Suprapubic skin (tissue), 4 donors: Measurements from ENCODE around the gene ELMO1. TPM values are rescaled to one million over a fixed set of nuclear protein-coding genes. Genes with fewer than 3 reads are reported as not detected.

Experiments used
- DNase-seq, 2 donors: peaks; one replicate each; pipeline ENCODE4 v3.0.0-alpha.2; 2019; ENCODE audit warnings: low spot score in 2 of 2
- H3K27ac ChIP-seq: fragments of 200-600 bp; sonication (generic); one replicate; pipeline ENCODE4 v1.5.1; 2019
- H3K27me3 ChIP-seq: fragments of 200-600 bp; sonication (generic); one replicate; pipeline ENCODE4 v1.5.1; 2019
- H3K36me3 ChIP-seq: fragments of 200-600 bp; sonication (generic); one replicate; pipeline ENCODE4 v1.5.1; 2019
- H3K4me1 ChIP-seq: fragments of 200-600 bp; sonication (generic); one replicate; pipeline ENCODE4 v1.5.1; 2019
- H3K4me3 ChIP-seq: fragments of 200-600 bp; sonication (generic); one replicate; pipeline ENCODE4 v1.5.1; 2019; ENCODE audit warnings: mild to moderate bottlenecking
- H3K9me3 ChIP-seq: fragments of 200-600 bp; sonication (generic); one replicate; pipeline ENCODE4 v1.5.1; 2019
- EP300 ChIP-seq: sonication (generic); formaldehyde crosslinking; IDR thresholded peaks from one replicate; pipeline ENCODE4 v1.6.1; 2017; ENCODE audit warnings: antibody characterized with exemption
- POLR2A ChIP-seq, 2 donors: fragments of 450-650 bp; IDR thresholded peaks; one replicate each; pipeline ENCODE4 v1.6.1; 2017; ENCODE audit warnings: antibody characterized with exemption in 2 of 2, mild to moderate bottlenecking in 2 of 2, moderate library complexity in 2 of 2
- POLR2AphosphoS5 ChIP-seq, 3 donors: sonication (generic); formaldehyde crosslinking; IDR thresholded peaks; one replicate each; pipeline ENCODE4 v1.6.1; 2017; ENCODE audit warnings: antibody characterized with exemption in 3 of 3
- WGBS: methylation state at CpG from one replicate; pipeline ENCODE4 v1.1.5; 2018; 5-methylcytosine and 5-hydroxymethylcytosine counted together
- total RNA-seq, 4 donors: library from RNA; depleted of rRNA; stranded (reverse); fragments of >200 nt; gene quantifications; one replicate each; pipeline ENCODE4 v1.1.0, GENCODE V29; 2016
- TF ChIP-seq, protein P1 (sequence below), 2 donors: fragments of 200-600 bp in 1 of 2; fragments of 450-650 bp in 1 of 2; sonication (generic) in 1 of 2; IDR thresholded peaks; one replicate each; pipeline ENCODE4 v1.5.1; 2016 to 2019; ENCODE audit warnings: antibody characterized with exemption in 2 of 2, mild to moderate bottlenecking in 1 of 2, moderate library complexity in 1 of 2

The ELMO1 gene
- total RNA-seq, 4 donors from 2014 or later, result 9.8 to 49.6 (median 22.2) TPM

DNA sequence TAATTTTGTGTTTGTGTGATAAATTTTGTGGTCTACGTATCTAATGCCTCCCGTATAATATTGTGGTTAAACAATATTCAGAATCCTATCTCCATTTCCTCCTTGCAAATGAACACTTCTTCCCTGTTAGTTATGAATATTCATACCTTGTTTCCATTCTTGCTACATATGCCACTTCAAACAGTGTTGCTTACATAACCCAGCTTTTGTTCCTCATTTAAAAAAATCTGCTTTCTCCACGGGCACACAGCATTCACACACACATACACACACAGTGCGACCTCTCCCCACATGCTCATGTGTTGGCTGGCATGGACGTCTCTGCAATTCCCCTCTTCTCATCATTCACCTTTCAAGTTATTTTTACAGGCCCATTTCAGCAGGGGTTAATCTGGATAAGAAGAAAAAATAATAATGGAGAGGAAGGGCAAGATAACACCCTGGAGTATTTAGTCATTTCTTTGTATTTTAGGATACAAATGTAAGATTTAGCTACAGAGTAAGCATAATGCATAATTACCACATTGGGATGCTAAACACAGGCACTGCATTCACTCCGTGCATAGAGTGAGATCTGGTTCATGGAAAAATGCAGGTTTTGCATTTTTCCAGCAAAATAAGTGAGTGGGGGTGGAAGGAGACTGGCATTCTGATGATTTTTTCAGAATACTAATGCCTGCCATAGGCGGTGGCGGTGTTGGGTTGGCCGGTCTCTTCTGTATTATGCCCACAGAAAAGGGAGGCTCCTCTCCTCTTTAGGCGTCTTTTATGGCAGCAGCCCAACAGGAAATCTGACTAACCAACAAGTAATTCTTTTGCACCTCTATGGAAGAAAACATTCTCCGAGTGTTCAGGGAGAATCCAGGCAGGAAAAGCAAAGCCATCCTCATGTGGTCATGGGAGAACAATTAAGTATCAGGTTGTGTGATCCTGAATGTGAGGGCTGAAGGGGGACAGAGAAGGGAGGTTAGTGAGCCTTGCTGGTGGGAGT, 31.7 kb upstream of the ELMO1 start:
- Histone ChIP-seq H3K9me3 (no peaks in the 10 kb centered on the region), H3K4me1 (peaks cover 2% of the 10 kb centered on the region), H3K27me3 (no peaks in the 10 kb centered on the region), H3K36me3 (no peaks in the 10 kb centered on the region), H3K4me3 (no peak overlapping the region), H3K27ac (no peak overlapping the region)
- TF ChIP-seq POLR2AphosphoS5 (IDR thresholded peaks at IDR 0.05), result no peak
- no peak for TF ChIP-seq EP300
- TF ChIP-seq POLR2A (IDR thresholded peaks at IDR 0.05), result no peak
- TF ChIP-seq, protein P1, sequence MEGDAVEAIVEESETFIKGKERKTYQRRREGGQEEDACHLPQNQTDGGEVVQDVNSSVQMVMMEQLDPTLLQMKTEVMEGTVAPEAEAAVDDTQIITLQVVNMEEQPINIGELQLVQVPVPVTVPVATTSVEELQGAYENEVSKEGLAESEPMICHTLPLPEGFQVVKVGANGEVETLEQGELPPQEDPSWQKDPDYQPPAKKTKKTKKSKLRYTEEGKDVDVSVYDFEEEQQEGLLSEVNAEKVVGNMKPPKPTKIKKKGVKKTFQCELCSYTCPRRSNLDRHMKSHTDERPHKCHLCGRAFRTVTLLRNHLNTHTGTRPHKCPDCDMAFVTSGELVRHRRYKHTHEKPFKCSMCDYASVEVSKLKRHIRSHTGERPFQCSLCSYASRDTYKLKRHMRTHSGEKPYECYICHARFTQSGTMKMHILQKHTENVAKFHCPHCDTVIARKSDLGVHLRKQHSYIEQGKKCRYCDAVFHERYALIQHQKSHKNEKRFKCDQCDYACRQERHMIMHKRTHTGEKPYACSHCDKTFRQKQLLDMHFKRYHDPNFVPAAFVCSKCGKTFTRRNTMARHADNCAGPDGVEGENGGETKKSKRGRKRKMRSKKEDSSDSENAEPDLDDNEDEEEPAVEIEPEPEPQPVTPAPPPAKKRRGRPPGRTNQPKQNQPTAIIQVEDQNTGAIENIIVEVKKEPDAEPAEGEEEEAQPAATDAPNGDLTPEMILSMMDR (IDR thresholded peaks at IDR 0.05), result no peak
- DNase-seq, result no peak
- 61% methylated on average over 11 of the region's 11 CpGs for WGBS

DNA sequence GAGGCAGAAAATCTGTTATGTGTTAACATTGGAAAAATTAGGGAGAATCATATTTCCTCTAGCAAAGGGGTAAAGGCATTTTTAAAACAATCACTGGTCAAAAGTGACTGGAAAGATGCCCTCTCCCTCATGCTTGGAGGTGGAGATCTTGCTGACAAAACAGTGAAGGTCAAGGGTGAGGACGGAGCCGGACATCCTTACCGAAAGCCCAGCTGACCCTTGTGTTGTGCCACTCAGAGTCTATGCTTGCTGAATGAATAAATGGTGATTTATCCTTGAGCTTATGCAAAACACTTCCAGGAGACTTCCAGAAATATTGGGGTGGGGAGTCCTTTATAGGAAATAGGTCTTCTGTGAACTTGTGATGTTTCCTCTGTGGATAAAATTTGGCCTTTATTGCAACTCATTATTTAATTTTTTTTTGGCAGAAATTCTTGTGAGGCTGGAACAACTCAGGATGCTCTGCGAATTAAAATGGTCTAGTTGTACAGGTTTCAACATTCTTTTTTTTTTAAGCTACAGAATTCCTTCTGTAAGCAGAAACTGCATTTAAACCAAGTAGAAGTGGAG, 28.3 kb upstream of the ELMO1 start:
- Histone ChIP-seq H3K4me1 (peaks cover 2% of the 10 kb centered on the region), H3K27ac (no peak overlapping the region), H3K9me3 (no peaks in the 10 kb centered on the region), H3K4me3 (no peak overlapping the region), H3K36me3 (no peaks in the 10 kb centered on the region), H3K27me3 (no peaks in the 10 kb centered on the region)
- WGBS, result 57% methylated on average over 4 of the region's 4 CpGs
- TF ChIP-seq EP300, result no peak
- no peak for TF ChIP-seq POLR2AphosphoS5 (IDR thresholded peaks at IDR 0.05)
- TF ChIP-seq, protein P1 (IDR thresholded peaks at IDR 0.05), result no peak
- TF ChIP-seq POLR2A (IDR thresholded peaks at IDR 0.05), result no peak
- no peak for DNase-seq

DNA sequence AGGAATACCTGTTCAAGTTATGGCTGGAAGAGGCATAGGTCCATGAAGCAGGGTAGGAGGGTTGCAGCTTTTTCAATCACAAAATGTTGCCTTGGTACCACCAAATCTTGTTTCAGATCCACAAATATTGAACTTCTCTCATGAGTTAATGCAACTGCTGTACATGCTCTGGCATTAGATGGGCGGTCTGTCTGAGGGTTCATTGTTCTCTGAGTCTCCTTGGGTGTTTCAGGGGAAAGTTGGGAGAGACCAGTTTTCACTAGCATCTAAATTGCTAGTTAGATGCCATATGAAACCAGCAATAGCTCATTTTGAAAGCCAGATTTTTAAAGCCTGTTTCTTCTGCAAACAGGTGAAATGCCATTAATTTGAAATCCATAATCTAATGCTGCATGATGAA, 27.8 kb upstream of the ELMO1 start:
- DNase-seq, result no peak
- 79% methylated on average over 1 of the region's 1 CpG for WGBS

DNA sequence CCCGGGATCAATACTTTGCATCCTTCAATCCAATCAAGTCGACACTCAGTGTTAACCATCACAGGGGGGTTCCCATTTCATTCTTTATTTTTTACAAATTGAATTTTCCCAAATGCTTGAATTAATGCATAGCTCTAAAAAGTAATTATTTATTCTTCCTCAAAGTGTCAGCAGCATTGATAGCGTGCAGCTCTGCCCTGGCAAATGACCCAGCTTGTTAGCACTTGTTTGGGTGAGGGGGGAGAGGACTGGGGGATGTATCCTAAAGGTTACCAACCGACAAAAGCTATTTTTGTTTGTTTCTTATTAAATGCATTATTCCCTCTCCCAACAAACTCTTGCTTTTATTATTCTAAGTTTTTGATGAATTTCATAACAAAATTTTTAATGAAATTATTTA, 27.0 kb upstream of the ELMO1 start:
- Histone ChIP-seq H3K36me3 (no peaks in the 10 kb centered on the region), H3K27me3 (no peaks in the 10 kb centered on the region), H3K4me3 (no peak overlapping the region), H3K9me3 (no peaks in the 10 kb centered on the region), H3K27ac (no peak overlapping the region), H3K4me1 (peaks cover 2% of the 10 kb centered on the region)
- 51% methylated on average over 4 of the region's 4 CpGs for WGBS
- TF ChIP-seq EP300 (no peak), POLR2AphosphoS5 (IDR thresholded peaks at IDR 0.05) (no peak), POLR2A (IDR thresholded peaks at IDR 0.05) (no peak)
- TF ChIP-seq, protein P1 (IDR thresholded peaks at IDR 0.05), result no peak
- no peak for DNase-seq

More for the DNA sequence above, 27.8 kb upstream of the ELMO1 start:
- Histone ChIP-seq H3K4me3 (no peak overlapping the region), H3K27ac (no peak overlapping the region), H3K4me1 (peaks cover 2% of the 10 kb centered on the region), H3K9me3 (no peaks in the 10 kb centered on the region), H3K27me3 (no peaks in the 10 kb centered on the region), H3K36me3 (no peaks in the 10 kb centered on the region)
- TF ChIP-seq POLR2A (IDR thresholded peaks at IDR 0.05) (no peak), POLR2AphosphoS5 (IDR thresholded peaks at IDR 0.05) (no peak), EP300 (no peak)
- TF ChIP-seq, protein P1 (IDR thresholded peaks at IDR 0.05), result no peak

DNA sequence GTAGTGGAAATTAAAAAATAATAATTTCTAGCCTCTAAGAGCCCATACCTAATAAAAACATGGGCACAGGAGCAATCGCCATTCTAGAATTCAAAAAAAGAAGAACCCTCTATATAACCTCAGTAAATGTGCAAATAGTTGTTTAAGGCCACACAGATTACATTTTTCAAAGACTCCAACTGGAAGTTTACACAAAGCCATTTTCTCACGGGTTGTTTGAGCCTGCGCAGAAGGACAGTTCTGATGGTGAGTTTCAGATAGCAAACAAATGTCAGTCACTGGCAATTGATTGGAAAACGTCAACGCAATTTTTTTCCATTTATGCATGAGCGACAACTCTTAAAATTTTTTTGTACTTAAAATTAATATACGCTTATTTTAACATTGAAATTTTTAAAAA, 23.0 kb upstream of the ELMO1 start:
- Histone ChIP-seq H3K27ac (no peak overlapping the region), H3K4me3 (no peak overlapping the region), H3K27me3 (no peaks in the 10 kb centered on the region), H3K9me3 (no peaks in the 10 kb centered on the region), H3K4me1 (no peaks in the 10 kb centered on the region), H3K36me3 (no peaks in the 10 kb centered on the region)
- 91% methylated on average over 7 of the region's 7 CpGs for WGBS
- TF ChIP-seq POLR2AphosphoS5 (IDR thresholded peaks at IDR 0.05) (no peak), POLR2A (IDR thresholded peaks at IDR 0.05) (no peak), EP300 (no peak)
- TF ChIP-seq, protein P1 (IDR thresholded peaks at IDR 0.05), result no peak
- no peak for DNase-seq
